Measurements from ENCODE around the gene ABCC5.
"Not testable (repeated sequence)": the region's sequence is repeated elsewhere in the genome, so short reads cannot be mapped to it uniquely, and the experiment has no call there.

ABCC5 gene

DNA sequence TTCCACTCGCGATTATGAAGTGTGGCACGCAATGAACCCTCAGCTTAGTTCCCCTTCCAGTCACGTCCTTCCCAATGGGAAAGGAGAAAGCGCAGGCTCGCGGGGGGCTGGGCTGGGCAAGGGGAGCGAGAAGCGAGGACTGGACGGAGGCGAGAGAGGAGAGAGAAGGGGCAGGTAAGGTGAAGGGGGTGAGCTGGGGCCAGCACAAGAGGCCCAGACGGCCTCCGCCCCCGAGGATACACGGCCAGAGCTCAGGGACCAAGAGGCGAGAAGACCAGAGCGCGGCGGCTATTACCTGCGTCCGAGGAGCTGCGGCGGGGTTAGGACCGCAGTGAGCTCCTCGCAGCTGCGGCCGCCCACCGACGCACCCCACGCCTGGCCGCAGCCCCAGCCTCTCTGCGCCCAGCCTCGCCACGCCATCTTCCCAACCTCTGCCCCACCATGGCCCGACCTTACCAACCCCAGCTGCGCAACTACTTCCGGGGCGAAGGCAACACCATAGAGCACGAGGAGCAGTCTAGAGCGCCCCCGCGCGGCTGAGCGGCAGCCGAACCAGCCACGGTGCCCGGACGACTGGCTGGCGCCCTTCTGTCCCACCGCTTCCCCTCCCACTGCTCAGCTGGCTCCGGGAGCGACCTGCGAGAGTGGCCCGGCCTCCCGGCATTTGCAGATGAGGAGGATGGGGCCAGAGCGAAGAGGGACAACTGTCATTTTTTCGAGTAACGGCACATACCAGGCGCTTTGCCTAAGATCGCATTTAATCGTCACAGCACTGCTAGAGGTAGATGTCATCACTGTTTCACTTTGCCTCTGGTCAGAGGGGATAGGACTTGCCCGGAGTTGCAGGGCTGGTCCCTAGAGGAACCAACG, 133.0 kb downstream of the ABCC5 start, which contains the start of gene PARL:
Gene PARL (minus strand): TSS at position 454 of the 870 bp plus-strand sequence. CDS start 34 bp downstream, at position 420.
- peak; percentile 97 for TF ChIP-seq CTCF (IDR thresholded peaks at IDR 0.05; ENCODE audit: control extremely low read depth, extremely low read depth, low read depth, missing control alignments)
- ChIA-PET POLR2A (interaction anchor here (0.5 kb wide), 1 partner anchor 87 kb away, joined by 3 read pairs; no protein-coding TSS in a partner anchor), CTCF (interaction anchor here (0.6 to 3.5 kb wide), 48 partner anchors 10 to 762 kb away, joined by 3 to 55 read pairs (median 4); partner anchors contain the start of genes EIF2B5 and MAP6D1)
- peak; percentile 94 for DNase-seq (ENCODE audit: extremely low spot score)

- ChIA-PET POLR2A (no interaction called here), CTCF (interaction anchor here (0.6 to 3.5 kb wide), 44 partner anchors 9 to 761 kb away, joined by 3 to 55 read pairs (median 4); partner anchors contain the start of genes EIF2B5 and MAP6D1)
- DNase-seq (ENCODE audit: extremely low spot score), result no peak
- no peak for TF ChIP-seq CTCF (IDR thresholded peaks at IDR 0.05; ENCODE audit: control extremely low read depth, extremely low read depth, low read depth, missing control alignments)
Observed at GRCh38 chr3:183884097-183884426, 133.6 kb downstream of the ABCC5 start.

DNA sequence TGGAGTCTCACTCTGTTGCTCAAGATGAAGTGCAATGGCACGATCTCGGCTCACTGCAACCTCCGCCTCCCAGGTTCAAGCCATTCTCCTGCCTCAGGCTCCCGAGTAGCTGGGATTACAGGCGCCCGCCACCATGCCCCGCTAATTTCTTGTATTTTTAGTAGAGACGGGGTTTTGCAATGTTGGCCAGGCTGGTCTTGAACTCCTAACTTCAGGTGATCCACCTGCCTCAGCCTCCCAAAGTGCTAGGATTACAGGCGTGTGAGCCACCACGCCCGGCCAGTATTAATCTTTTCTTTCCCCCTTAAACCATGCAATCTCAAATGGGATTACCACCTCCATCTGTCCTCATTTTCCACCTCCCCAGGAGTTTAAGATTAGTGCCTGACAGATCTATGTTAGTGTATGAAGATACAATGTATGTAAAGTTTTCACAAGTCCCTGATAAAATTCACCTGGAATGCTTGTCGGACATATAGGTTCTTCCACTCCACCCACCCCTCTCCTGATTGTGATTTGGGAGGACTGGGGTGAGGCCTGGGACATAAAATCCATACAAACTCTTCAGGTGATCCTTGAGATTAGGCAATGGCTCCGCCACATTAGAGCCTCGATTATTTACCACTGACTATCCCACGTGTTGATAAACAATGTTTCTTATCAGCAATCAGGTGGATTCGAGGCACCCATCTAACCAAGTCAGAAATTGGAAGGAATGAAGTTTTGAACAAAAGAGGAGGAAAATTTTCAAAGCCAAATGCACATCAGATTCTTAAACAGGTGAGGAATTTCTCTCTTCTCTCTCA, 134.2 kb downstream of the ABCC5 start:
- ChIA-PET CTCF (interaction anchor here (0.9 to 3.5 kb wide), 16 partner anchors 9 to 501 kb away, joined by 3 to 55 read pairs (median 6); partner anchors contain the start of gene MAP6D1), POLR2A (no interaction called here)
- DNase-seq (ENCODE audit: extremely low spot score), result no peak
- TF ChIP-seq CTCF (IDR thresholded peaks at IDR 0.05; ENCODE audit: control extremely low read depth, extremely low read depth, low read depth, missing control alignments), result no peak

DNA sequence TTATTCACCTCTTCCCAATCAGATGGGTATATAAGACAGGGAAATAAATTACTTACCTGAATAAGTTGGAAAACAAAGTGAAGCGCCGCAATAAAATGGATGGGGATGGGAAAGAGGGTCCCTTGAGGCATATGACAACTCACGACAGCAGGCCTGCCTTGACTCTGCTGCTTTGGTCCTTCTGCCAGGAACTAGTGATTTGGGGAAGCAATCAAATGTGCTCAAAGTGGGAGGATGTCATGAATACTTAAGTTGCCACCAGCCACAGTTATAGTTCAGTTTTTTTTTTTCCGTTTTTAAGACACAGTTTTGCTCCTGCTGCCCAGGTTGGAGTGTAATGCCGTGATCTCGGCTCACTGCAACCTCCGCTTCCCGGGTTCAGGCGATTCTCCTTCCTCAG, 137.6 kb downstream of the ABCC5 start:
- ChIA-PET POLR2A (no interaction called here), CTCF (interaction anchor here (3.0 kb wide), 1 partner anchor 15 kb away, joined by 11 read pairs; no protein-coding TSS in a partner anchor)
- no peak for DNase-seq (ENCODE audit: extremely low spot score)
- TF ChIP-seq CTCF (IDR thresholded peaks at IDR 0.05; ENCODE audit: control extremely low read depth, extremely low read depth, low read depth, missing control alignments), result no peak

DNA sequence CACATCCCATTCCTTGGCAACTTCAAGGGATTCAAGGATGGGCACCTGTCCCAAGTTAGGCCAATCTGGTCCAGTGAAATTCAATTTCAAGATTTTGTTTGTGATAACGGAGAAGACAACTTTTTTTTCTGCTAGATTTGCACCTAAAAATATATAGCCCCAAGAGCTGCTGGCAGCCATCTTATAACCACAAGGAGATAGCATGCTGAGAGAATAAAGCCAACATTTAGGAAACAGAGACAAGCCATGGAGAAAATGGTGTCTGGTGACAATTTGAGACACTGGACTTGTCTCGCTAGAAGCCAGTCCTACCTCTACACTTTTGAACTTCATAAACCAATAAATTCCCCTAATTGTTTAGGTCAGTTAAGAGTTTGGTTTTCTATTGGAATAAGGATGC, 138.4 kb downstream of the ABCC5 start:
- DNase-seq (ENCODE audit: extremely low spot score), result no peak
- POLR2A ChIA-PET, result interaction anchor here (0.7 kb wide), 1 partner anchor 483 kb away, joined by 3 read pairs; no protein-coding TSS in a partner anchor
- CTCF ChIA-PET, result interaction anchor here (3.0 kb wide), 1 partner anchor 16 kb away, joined by 11 read pairs; no protein-coding TSS in a partner anchor
- TF ChIP-seq CTCF (IDR thresholded peaks at IDR 0.05; ENCODE audit: control extremely low read depth, extremely low read depth, low read depth, missing control alignments), result no peak

- ChIA-PET CTCF (interaction anchor here (0.9 to 3.0 kb wide), 2 partner anchors 18 to 319 kb away, joined by 3 to 11 read pairs; no protein-coding TSS in a partner anchor), POLR2A (no interaction called here)
- TF ChIP-seq CTCF (IDR thresholded peaks at IDR 0.05; ENCODE audit: control extremely low read depth, extremely low read depth, low read depth, missing control alignments), result no peak
- DNase-seq (ENCODE audit: extremely low spot score), result no peak
Observed at GRCh38 chr3:183878071-183878470, 139.6 kb downstream of the ABCC5 start.

DNA sequence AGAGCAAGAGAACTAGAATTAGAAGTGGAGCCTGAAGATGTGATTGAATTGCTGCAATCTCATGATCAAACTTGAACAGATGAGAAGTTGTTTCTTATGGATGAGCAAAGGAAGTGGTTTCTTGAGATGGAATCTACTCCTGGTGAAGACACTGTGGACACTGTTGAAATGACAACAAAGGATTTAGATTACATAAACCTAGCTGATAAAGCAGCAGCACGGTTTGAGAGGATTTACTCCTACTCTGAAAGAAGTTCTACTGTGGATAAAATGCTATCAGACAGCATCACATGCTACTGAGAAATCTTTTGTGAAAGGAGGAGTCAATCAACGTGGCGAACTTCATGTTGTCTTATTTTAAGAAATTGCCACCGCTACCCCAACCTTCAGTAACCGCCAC, 140.5 kb downstream of the ABCC5 start:
- CTCF ChIA-PET, result interaction anchor here (0.9 to 6.1 kb wide), 2 partner anchors 8 to 318 kb away, joined by 3 to 42 read pairs; partner anchors contain the start of gene PARL
- POLR2A ChIA-PET; DNase-seq (ENCODE audit: extremely low spot score): not testable (repeated sequence)
